Measurements from ENCODE around the gene BLOC1S5.
"Not testable (repeated sequence)": the region's sequence is repeated elsewhere in the genome, so short reads cannot be mapped to it uniquely, and the experiment has no call there.

DNA sequence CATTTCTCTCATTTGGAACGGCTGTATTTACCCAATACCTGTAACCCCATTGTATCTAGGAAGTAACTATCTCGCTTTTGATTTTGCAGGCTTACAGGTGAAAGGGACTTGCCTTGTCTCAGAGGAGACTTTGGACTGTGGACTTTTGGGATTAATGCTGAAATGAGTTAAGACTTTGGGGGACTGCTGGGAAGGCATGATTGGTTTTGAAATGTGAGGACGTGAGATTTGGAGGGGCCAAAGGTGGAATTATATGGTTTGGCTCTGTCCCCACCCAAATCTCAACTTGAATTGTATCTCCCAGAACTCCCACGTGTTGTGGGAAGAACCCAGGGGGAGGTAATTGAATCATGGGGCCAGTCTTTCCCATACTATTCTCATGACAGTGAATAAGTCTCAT is 18.4 kb downstream of the BLOC1S5 start:
- TF ChIP-seq POLR2A, CTCF (IDR thresholded peaks at IDR 0.05): not testable (repeated sequence)

Data from adrenal gland (tissue), 5 donors.